ENCODE data around the gene TRPM2.

TRPM2 gene

DNA sequence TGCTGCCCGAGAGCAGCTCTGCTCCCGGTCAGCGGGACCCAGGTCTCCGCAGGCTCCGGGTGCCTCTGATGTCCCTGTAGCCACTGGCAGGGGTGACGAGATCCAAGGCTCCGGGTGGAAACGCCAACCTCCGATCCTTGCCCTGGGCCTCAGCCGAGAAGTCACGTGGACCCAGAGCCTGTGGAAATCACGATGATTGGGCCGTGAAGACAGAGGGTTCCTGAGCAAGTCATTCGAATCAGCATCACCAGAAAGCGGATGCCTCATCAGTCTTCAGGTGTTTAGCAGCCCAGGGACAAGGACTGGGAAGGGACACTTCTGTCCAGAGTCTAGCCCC is 114.4 kb downstream of the TRPM2 start:
- H3K4me3 ChIP-seq (replicated peaks in 1 of 2; ENCODE audit: low read depth in 2 of 2, low read length in 2 of 2) = no peak overlapping the region
- TF ChIP-seq, protein P1, sequence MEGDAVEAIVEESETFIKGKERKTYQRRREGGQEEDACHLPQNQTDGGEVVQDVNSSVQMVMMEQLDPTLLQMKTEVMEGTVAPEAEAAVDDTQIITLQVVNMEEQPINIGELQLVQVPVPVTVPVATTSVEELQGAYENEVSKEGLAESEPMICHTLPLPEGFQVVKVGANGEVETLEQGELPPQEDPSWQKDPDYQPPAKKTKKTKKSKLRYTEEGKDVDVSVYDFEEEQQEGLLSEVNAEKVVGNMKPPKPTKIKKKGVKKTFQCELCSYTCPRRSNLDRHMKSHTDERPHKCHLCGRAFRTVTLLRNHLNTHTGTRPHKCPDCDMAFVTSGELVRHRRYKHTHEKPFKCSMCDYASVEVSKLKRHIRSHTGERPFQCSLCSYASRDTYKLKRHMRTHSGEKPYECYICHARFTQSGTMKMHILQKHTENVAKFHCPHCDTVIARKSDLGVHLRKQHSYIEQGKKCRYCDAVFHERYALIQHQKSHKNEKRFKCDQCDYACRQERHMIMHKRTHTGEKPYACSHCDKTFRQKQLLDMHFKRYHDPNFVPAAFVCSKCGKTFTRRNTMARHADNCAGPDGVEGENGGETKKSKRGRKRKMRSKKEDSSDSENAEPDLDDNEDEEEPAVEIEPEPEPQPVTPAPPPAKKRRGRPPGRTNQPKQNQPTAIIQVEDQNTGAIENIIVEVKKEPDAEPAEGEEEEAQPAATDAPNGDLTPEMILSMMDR (IDR thresholded peaks at IDR 0.05; ENCODE audit: low read depth, low read length) = no peak
- no peak for DNase-seq (ENCODE audit: low read depth in 2 of 2)

DNA sequence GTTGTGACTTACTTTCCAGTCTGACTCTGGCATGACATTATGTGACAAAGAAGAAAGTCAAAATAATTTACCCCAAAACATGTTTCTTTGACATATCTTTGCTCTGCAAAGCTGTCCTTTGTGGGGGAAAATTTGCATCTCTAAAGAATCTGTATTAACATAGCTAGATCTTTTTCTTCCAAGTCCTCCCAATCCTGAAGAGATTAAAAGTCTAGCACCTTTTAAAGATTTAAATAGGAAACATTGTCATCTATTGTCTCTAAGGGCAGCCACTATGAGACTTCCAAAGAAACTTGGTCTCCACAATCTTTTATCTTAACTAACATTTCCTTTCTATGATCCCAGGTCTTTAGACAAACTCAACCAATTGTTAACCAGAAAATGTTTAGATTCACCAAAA is 117.9 kb downstream of the TRPM2 start:
- TF ChIP-seq, protein P1 (IDR thresholded peaks at IDR 0.05; ENCODE audit: low read depth, low read length) = no peak
- H3K4me3 ChIP-seq (replicated peaks in 1 of 2; ENCODE audit: low read depth in 2 of 2, low read length in 2 of 2) = no peak overlapping the region
- no peak for DNase-seq (ENCODE audit: low read depth in 2 of 2)

DNA sequence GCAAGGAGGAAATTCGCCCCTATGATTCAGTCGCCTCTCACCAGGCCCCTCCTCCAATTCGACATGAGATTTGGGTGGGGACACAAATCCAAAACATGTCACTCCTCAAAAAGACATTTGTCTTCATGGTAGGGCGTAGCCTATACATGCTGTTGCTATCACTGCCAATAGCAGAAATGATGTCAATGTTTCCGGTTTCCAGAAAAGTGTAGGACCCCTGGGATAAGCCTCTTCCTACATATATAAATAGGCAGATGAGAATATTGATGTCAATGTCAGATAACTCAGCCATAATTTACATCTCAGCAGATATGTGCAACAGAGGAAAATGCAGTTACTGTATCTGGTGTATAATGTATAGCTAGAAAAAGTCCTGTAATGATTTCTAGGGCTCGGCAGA is 118.6 kb downstream of the TRPM2 start:
- TF ChIP-seq, protein P1 (IDR thresholded peaks at IDR 0.05; ENCODE audit: low read depth, low read length) = no peak
- no peak overlapping the region for H3K4me3 ChIP-seq (replicated peaks in 1 of 2; ENCODE audit: low read depth in 2 of 2, low read length in 2 of 2)
- DNase-seq (ENCODE audit: low read depth in 2 of 2) = no peak

DNA sequence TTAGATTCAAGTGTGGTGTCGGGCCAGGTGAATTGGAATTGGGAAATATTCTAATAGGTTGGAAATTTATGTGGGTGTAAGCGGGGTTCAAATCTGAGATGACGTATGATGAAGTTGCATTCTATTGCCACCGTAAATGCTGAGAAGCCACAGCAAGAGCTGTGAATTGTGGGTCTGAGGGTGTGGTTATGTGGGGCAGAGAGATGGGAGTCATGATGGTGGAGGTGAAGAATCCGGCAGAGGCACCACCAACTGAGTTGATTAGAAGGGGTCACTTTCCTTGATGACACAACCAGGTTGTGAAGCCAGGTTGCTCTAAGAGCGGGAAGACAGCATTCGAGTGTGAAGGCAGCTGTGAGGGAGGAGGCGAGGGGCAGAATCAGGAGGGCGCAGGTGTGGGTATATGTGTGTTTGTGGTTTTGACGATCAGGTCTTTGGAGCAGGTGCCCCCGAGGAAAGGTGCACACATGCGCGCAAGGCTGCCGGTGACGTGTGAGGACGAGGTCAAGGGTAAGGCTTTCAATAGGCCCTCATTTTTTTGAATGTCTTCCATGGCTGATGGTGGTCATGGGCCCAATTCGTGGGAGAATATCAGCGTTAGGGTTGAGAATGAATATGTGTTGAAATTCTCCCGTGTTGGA is 120.6 kb downstream of the TRPM2 start:
- no peak for DNase-seq (ENCODE audit: low read depth in 2 of 2)
- TF ChIP-seq, protein P1 (IDR thresholded peaks at IDR 0.05; ENCODE audit: low read depth, low read length) = no peak

DNA sequence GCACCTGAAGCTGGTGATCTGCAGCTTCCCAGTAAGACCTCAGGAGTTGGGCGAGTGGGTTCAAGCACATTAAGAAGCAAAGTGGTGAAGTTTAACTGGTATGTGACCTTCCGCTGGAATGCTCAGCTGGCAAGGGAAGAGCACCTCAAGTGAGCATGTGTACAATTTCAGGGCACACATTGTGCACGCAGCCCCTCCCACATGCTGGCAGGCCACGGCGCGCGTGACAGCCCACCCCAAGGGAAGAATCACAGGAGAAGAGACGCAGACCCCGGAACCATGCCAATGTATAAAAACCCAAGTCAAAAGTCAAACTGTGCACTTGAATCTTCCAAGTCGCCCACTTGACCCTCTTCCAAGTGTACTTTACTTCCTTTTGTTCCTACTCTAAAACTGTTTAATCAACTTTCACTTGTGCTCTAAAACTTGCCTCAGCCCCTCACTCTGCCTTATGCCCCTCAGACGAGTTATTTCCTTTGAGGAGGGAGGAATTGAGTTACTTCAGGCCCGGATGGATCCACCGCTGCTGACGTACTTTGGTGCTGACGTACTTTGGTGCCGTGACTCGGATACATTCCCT is 121.9 kb downstream of the TRPM2 start:
- no peak overlapping the region for H3K4me3 ChIP-seq (replicated peaks in 1 of 2; ENCODE audit: low read depth in 2 of 2, low read length in 2 of 2)
- no peak for DNase-seq (ENCODE audit: low read depth in 2 of 2)
- TF ChIP-seq, protein P1 (IDR thresholded peaks at IDR 0.05; ENCODE audit: low read depth, low read length) = no peak

More for the DNA sequence above, 120.6 kb downstream of the TRPM2 start:
- H3K4me3 ChIP-seq (replicated peaks in 1 of 2; ENCODE audit: low read depth in 2 of 2, low read length in 2 of 2) = no peak overlapping the region

DNA sequence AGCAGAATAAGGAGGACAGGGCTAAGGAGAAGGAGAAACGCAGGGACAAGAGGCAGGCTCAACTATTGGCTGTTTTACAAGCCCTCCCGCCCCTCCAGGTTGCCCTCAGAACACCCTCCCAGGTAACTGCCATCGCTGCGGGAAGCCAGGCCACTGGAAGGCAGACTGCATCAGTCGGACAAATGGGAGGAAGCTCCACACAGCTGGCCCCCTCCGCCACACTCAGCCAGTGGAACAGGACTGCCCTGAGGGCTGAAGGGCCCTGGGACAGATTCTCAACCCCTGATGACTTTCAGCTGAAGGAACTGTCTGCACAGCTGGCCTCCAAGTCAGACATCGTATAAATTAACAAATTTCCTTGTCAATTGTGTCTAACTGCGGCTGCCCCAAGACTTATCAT is 123.7 kb downstream of the TRPM2 start:
- no peak for DNase-seq (ENCODE audit: low read depth in 2 of 2)
- H3K4me3 ChIP-seq (replicated peaks in 1 of 2; ENCODE audit: low read depth in 2 of 2, low read length in 2 of 2) = no peak overlapping the region
- TF ChIP-seq, protein P1 (IDR thresholded peaks at IDR 0.05; ENCODE audit: low read depth, low read length) = no peak

DNA sequence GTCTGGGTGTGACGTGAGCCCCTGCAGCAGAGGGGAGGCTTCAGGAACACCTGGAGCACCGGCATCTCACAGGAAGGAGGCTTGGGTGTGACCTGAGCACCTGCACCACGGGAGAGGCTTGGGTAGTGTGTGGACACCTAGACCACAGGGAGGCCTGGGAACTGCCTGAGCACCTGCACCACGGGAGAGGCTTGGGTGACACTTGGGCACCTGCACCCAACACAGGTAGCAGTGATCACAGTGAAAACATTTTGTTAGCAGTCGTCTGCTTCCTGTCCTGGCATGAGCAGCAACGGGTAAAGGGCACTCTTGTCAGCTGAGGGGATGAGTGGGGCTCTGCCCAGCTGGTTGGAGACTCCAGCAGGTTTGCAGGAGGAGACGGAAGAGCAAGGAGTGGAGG is 124.3 kb downstream of the TRPM2 start:
- DNase-seq (ENCODE audit: low read depth in 2 of 2) = no peak
- TF ChIP-seq, protein P1 (IDR thresholded peaks at IDR 0.05; ENCODE audit: low read depth, low read length) = no peak
- no peak overlapping the region for H3K4me3 ChIP-seq (replicated peaks in 1 of 2; ENCODE audit: low read depth in 2 of 2, low read length in 2 of 2)
